Endothelial cell (in vitro differentiated cells): ENCODE measurements around the gene TBC1D30. TPM values are rescaled to one million over a fixed set of nuclear protein-coding genes. Genes with fewer than 3 reads are reported as not detected.

Source experiments
- DNase-seq: peaks from one replicate; pipeline ENCODE4 v3.0.0; 2021; ENCODE audit warnings: low spot score
- H3K27ac Mint-ChIP-seq: one replicate; pipeline ENCODE4 v1.8.0; 2021; ENCODE audit warnings: mixed read lengths, inconsistent platforms; ENCODE audit not compliant: unreplicated experiment
- H3K27me3 Mint-ChIP-seq: one replicate; pipeline ENCODE4 v1.8.0; 2021; ENCODE audit warnings: mild to moderate bottlenecking, moderate library complexity, mixed read lengths, inconsistent platforms; ENCODE audit not compliant: unreplicated experiment
- H3K36me3 Mint-ChIP-seq: one replicate; pipeline ENCODE4 v1.8.0; 2021; ENCODE audit warnings: mild to moderate bottlenecking, low read depth, mixed read lengths, inconsistent platforms; ENCODE audit not compliant: unreplicated experiment
- H3K4me1 Mint-ChIP-seq: one replicate; pipeline ENCODE4 v1.8.0; 2021; ENCODE audit warnings: mild to moderate bottlenecking, mixed read lengths, inconsistent platforms; ENCODE audit not compliant: unreplicated experiment
- H3K4me3 Mint-ChIP-seq: one replicate; pipeline ENCODE4 v1.8.0; 2021; ENCODE audit warnings: mild to moderate bottlenecking, mixed read lengths, inconsistent platforms; ENCODE audit not compliant: unreplicated experiment
- H3K9me3 Mint-ChIP-seq: one replicate; pipeline ENCODE4 v1.8.0; 2021; ENCODE audit warnings: mixed read lengths, inconsistent platforms; ENCODE audit not compliant: unreplicated experiment
- CTCF ChIP-seq: fragments of 200-600 bp; sonication (generic); IDR thresholded peaks from one replicate; pipeline ENCODE4 v1.5.0; 2021; ENCODE audit warnings: antibody characterized with exemption; ENCODE audit not compliant: unreplicated experiment
- total RNA-seq: library from RNA; stranded (reverse); fragmentation: NEBNext Ultra II Directional; extraction: Animal tissue kit (Norgen Biotek cat#: 25700); gene quantifications from one replicate; pipeline ENCODE4 v1.2.1, GENCODE V29; 2021; ENCODE audit not compliant: unreplicated experiment

The TBC1D30 gene
- total RNA-seq, 1 donor from 2014 or later: 3.6 TPM

DNA sequence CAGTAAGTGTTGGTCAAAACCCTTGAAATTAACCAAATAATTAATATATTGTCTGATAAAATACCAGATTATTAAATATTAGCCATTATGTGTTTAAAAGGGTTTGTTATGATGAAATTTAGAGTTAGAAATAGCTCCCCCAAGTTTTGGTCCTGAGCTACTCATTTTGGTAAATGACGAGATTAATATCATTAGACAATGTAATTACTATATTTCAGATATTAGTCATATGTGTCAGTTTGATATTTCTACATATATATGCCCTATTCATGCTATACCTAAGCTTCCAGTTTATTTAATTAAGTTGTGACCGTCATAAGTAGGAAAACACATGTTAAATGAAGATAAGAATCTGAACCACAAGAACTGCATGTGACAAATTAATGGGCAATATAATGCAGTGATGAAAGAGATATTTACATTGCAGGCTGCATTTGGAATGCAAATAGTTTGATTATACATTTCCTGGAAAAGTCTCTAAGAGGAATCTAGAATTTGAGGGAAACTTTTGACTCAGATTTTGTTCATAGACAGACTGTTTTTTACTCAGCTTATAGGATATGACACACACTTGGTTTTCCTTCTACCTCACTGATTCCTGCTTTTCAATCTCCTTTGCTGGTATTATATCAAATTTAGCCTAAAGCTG is 70.5 kb downstream of the TBC1D30 start:
- no peaks in the 10 kb centered on the region for H3K27me3 Mint-ChIP-seq
- H3K9me3 Mint-ChIP-seq: no peaks in the 10 kb centered on the region
- no peaks in the 10 kb centered on the region for H3K4me1 Mint-ChIP-seq
- H3K27ac Mint-ChIP-seq: no peak overlapping the region
- no peaks in the 10 kb centered on the region for H3K36me3 Mint-ChIP-seq
- DNase-seq: no peak
- H3K4me3 Mint-ChIP-seq: no peak overlapping the region
- TF ChIP-seq CTCF: no peak

GRCh38 chr12:64895526-64895925 is 71.1 kb downstream of the TBC1D30 start:
- H3K4me3 Mint-ChIP-seq: no peak overlapping the region
- no peaks in the 10 kb centered on the region for H3K4me1 Mint-ChIP-seq
- no peaks in the 10 kb centered on the region for H3K27me3 Mint-ChIP-seq
- no peak overlapping the region for H3K27ac Mint-ChIP-seq
- H3K36me3 Mint-ChIP-seq: no peaks in the 10 kb centered on the region
- H3K9me3 Mint-ChIP-seq: no peaks in the 10 kb centered on the region
- no peak for DNase-seq
- TF ChIP-seq CTCF: no peak

DNA sequence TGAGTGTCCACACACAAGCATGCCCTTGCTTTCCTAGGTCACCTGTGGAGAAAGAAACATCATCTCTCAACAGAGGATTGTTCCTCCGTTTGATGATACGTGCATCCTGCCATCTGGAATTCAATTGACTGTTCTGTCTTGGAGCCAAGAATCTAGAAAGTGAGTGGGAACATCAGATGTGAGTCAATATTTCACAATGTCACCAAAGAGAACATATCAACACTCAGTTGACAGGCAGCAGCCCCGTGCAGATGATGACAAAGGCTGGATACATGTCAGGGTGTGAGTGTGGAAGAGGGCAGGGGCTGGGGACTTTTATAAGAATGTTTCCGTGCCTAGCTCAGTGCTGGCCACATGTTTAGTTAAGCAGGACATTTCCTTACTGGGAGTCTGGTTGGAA is 76.1 kb downstream of the TBC1D30 start:
- no peak overlapping the region for H3K4me3 Mint-ChIP-seq
- TF ChIP-seq CTCF: no peak
- no peak for DNase-seq
- H3K27me3 Mint-ChIP-seq: no peaks in the 10 kb centered on the region
- no peaks in the 10 kb centered on the region for H3K4me1 Mint-ChIP-seq
- no peaks in the 10 kb centered on the region for H3K36me3 Mint-ChIP-seq
- no peak overlapping the region for H3K27ac Mint-ChIP-seq
- no peaks in the 10 kb centered on the region for H3K9me3 Mint-ChIP-seq

DNA sequence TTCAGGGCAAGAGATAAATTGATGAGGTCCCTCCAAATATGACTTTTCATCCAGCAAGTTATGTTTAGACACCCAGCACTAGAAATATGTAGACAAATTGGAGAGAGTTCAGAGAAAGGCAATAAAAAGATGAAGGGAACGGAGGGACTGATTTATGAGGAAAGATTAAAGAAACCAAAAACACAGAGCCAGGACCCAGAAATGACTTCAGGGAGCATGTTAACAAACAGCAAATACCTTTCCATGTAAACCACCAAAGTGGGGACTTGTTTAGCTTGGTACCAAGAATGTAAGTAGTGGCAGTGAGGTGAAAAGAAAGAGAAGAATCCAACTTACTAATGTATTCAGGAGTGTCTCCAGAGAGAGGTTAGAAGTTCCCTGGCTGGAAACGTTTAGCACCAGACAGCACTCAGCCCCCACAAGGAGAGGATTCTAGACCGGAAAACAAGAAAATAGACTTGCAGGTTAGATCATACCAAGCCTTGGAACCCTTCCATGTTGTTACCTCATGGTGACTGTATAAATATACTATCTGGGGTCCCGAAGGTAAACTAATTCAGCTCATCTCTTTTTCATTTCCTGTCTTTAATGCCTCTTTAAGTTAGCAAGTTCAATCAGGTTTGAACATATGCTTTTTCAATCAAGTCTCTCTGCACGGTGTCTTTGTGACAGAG is 79.2 kb downstream of the TBC1D30 start:
- no peak for TF ChIP-seq CTCF
- H3K27me3 Mint-ChIP-seq: no peaks in the 10 kb centered on the region
- no peaks in the 10 kb centered on the region for H3K9me3 Mint-ChIP-seq
- no peak overlapping the region for H3K4me3 Mint-ChIP-seq
- no peaks in the 10 kb centered on the region for H3K4me1 Mint-ChIP-seq
- DNase-seq: no peak
- H3K27ac Mint-ChIP-seq: no peak overlapping the region
- H3K36me3 Mint-ChIP-seq: no peaks in the 10 kb centered on the region

DNA sequence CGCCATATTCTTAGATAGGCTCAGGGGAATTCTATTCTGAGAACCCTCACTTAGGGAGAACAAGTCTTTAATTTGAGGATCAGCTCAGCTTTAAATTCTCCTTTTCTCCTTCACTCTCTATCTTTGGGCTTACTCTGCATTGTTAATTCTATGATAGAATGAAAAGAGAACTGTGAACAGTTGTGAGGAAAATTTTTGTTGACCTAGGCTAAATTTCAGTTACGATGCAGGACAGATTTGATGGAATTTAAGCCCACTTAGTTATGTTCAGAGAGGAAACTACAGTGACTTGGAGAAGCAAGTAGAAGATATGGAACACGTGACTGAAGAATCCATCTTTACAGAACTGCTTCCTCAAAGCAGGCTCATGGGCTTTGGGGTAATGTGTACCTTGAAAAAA is 82.7 kb downstream of the TBC1D30 start:
- no peak for TF ChIP-seq CTCF
- Mint-ChIP-seq H3K27me3 (no peaks in the 10 kb centered on the region), H3K4me3 (no peak overlapping the region), H3K27ac (no peak overlapping the region), H3K4me1 (no peaks in the 10 kb centered on the region), H3K36me3 (no peaks in the 10 kb centered on the region), H3K9me3 (no peaks in the 10 kb centered on the region)
- no peak for DNase-seq
